A673 (cell line): ENCODE results near the gene CPZ.

Experiments used
- CTCF ChIP-seq: fragments of 300-800, 200-600 bp; sonication (generic); conservative IDR thresholded peaks from 2 replicates; pipeline ENCODE4 v1.5.1; 2017; ENCODE audit warnings: low read depth, mild to moderate bottlenecking, antibody characterized with exemption, low read length, moderate library complexity, mixed read lengths
- EZH2 ChIP-seq: fragments of 200-600 bp; sonication (generic); IDR thresholded peaks from 2 replicates; pipeline ENCODE4 v1.6.1; 2017; ENCODE audit warnings: borderline replicate concordance, low read depth, mild to moderate bottlenecking, mixed read lengths, antibody characterized with exemption, low read length; ENCODE audit not compliant: poor library complexity, severe bottlenecking

- no peak for TF ChIP-seq CTCF
- no peak for TF ChIP-seq EZH2
Measured at GRCh38 chr4:8651661-8652180, 59.2 kb downstream of the CPZ start.
